Progenitor cell of endocrine pancreas (in vitro differentiated cells): Measurements from ENCODE around the gene ZNF511. TPM values are rescaled to one million over a fixed set of nuclear protein-coding genes. Genes with fewer than 3 reads are reported as not detected.

ENCODE experiments used
- DNase-seq: peaks from one replicate; pipeline ENCODE4 v3.0.0; 2021; ENCODE audit warnings: low spot score; ENCODE audit not compliant: unreplicated experiment
- H3K27ac Mint-ChIP-seq: 2 replicates; pipeline ENCODE4 v1.8.0; 2021; ENCODE audit warnings: mild to moderate bottlenecking, moderate library complexity, mixed read lengths
- H3K27me3 Mint-ChIP-seq: 2 replicates; pipeline ENCODE4 v1.8.0; 2021; ENCODE audit warnings: mixed read lengths
- H3K36me3 Mint-ChIP-seq: 2 replicates; pipeline ENCODE4 v1.8.0; 2022; ENCODE audit warnings: mixed read lengths; ENCODE audit not compliant: insufficient read depth
- H3K4me1 Mint-ChIP-seq: 2 replicates; pipeline ENCODE4 v1.8.0; 2021; ENCODE audit warnings: low read depth, mixed read lengths
- H3K4me3 Mint-ChIP-seq: 2 replicates; pipeline ENCODE4 v1.8.0; 2021; ENCODE audit warnings: low read depth, mild to moderate bottlenecking, moderate library complexity, mixed read lengths
- H3K9me3 Mint-ChIP-seq: 2 replicates; pipeline ENCODE4 v1.8.0; 2021; ENCODE audit warnings: low read depth, mixed read lengths
- total RNA-seq: library from RNA; stranded (reverse); gene quantifications from 2 replicates; pipeline ENCODE4 v1.2.1, GENCODE V29; 2021
- TF ChIP-seq, protein P1 (sequence below): fragments of 200-600 bp; sonication (generic); IDR thresholded peaks from one replicate; pipeline ENCODE4 v1.5.0; 2021; ENCODE audit warnings: antibody characterized with exemption, mild to moderate bottlenecking; ENCODE audit not compliant: unreplicated experiment

The ZNF511 gene
- total RNA-seq, 1 donor from 2014 or later: 56.8 TPM

GRCh38 chr10:133276100-133276434, 32.6 kb upstream of the ZNF511 start:
- TF ChIP-seq, protein P1, sequence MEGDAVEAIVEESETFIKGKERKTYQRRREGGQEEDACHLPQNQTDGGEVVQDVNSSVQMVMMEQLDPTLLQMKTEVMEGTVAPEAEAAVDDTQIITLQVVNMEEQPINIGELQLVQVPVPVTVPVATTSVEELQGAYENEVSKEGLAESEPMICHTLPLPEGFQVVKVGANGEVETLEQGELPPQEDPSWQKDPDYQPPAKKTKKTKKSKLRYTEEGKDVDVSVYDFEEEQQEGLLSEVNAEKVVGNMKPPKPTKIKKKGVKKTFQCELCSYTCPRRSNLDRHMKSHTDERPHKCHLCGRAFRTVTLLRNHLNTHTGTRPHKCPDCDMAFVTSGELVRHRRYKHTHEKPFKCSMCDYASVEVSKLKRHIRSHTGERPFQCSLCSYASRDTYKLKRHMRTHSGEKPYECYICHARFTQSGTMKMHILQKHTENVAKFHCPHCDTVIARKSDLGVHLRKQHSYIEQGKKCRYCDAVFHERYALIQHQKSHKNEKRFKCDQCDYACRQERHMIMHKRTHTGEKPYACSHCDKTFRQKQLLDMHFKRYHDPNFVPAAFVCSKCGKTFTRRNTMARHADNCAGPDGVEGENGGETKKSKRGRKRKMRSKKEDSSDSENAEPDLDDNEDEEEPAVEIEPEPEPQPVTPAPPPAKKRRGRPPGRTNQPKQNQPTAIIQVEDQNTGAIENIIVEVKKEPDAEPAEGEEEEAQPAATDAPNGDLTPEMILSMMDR: no peak
- peaks cover 24% of the 10 kb centered on the region for H3K4me1 Mint-ChIP-seq
- H3K9me3 Mint-ChIP-seq: no peaks in the 10 kb centered on the region
- no peaks in the 10 kb centered on the region for H3K27me3 Mint-ChIP-seq
- peak overlapping the region; percentile 31 for H3K4me3 Mint-ChIP-seq
- H3K27ac Mint-ChIP-seq: no peak overlapping the region
- DNase-seq: no peak
- no peaks in the 10 kb centered on the region for H3K36me3 Mint-ChIP-seq

GRCh38 chr10:133276435-133277201, 32.1 kb upstream of the ZNF511 start, which contains the start of gene ADAM8:
ADAM8 (minus strand) TSS chr10:133276868; CDS start chr10:133276817, 51 bp downstream.
- DNase-seq: peak; percentile 60
- Mint-ChIP-seq H3K27ac (peak within 1 kb of the TSS; percentile 96), H3K27me3 (no peaks in the 10 kb centered on the region), H3K4me1 (peaks cover 24% of the 10 kb centered on the region), H3K9me3 (no peaks in the 10 kb centered on the region), H3K4me3 (peak within 1 kb of the TSS; percentile 31), H3K36me3 (no peaks in the 10 kb centered on the region)
- TF ChIP-seq, protein P1: no peak

- Mint-ChIP-seq H3K4me1 (peaks cover 24% of the 10 kb centered on the region), H3K9me3 (no peaks in the 10 kb centered on the region), H3K27me3 (no peaks in the 10 kb centered on the region), H3K4me3 (peak overlapping the region; percentile 19), H3K27ac (peak overlapping the region; percentile 96), H3K36me3 (no peaks in the 10 kb centered on the region)
- DNase-seq: no peak
- TF ChIP-seq, protein P1: no peak
These were observed 31.3 kb upstream of the ZNF511 start for GRCh38 chr10:133277277-133277992.

- no peaks in the 10 kb centered on the region for H3K9me3 Mint-ChIP-seq
- peaks cover 24% of the 10 kb centered on the region for H3K4me1 Mint-ChIP-seq
- TF ChIP-seq, protein P1: no peak
- no peaks in the 10 kb centered on the region for H3K36me3 Mint-ChIP-seq
- peak overlapping the region; percentile 61 for H3K4me3 Mint-ChIP-seq
- peak overlapping the region; percentile 96 for H3K27ac Mint-ChIP-seq
- no peaks in the 10 kb centered on the region for H3K27me3 Mint-ChIP-seq
- no peak for DNase-seq
These were observed 30.6 kb upstream of the ZNF511 start for GRCh38 chr10:133277993-133278576.

- Mint-ChIP-seq H3K27ac (peak overlapping the region; percentile 96), H3K27me3 (no peaks in the 10 kb centered on the region), H3K9me3 (no peaks in the 10 kb centered on the region), H3K4me3 (peak overlapping the region; percentile 61), H3K4me1 (peaks cover 24% of the 10 kb centered on the region), H3K36me3 (peaks cover 2% of the 10 kb centered on the region)
- DNase-seq: no peak
- TF ChIP-seq, protein P1: no peak
These were observed 30.0 kb upstream of the ZNF511 start for GRCh38 chr10:133278577-133279265.
